HEK293 (cell line): ENCODE data around the gene IL16.

Source experiments
- ZSCAN16 ChIP-seq: fragments of 450-650 bp; formaldehyde crosslinking; IDR thresholded peaks from 2 replicates; pipeline ENCODE4 v1.5.1; 2016; ENCODE audit warnings: missing biosample characterization, missing genetic modification characterization
- TF ChIP-seq, protein P1 (sequence below): fragments of 450-650 bp; formaldehyde crosslinking; IDR thresholded peaks from 2 replicates; pipeline ENCODE4 v1.5.1; 2016; ENCODE audit warnings: missing biosample characterization, missing genetic modification characterization
- TF ChIP-seq, protein P2 (sequence below): fragments of 450-650 bp; formaldehyde crosslinking; IDR thresholded peaks from 2 replicates; pipeline ENCODE4 v1.5.1; 2016; ENCODE audit warnings: missing biosample characterization, missing genetic modification characterization

DNA sequence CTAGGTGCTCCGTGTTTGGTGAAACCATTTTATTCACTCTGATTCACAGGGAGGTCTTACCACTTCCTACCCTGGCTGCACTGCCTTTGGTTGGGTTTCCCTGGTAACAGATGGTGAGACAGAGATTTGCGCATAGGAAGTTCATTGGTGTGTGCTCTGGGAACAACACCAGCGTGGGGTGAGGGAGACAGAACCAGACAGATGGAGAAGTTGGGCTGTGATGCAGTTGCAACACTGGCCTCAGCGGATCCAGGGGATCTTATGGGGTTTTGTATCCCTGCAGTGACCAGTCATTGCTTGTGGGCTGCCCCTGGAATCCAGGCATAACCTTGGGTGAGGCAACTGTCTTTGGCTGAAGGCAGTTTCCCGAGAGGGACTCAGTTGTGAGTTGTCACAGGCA lies 12.5 kb upstream of the IL16 start:
- TF ChIP-seq ZSCAN16 (tag by site-specific recombination): no peak
- TF ChIP-seq, protein P1, sequence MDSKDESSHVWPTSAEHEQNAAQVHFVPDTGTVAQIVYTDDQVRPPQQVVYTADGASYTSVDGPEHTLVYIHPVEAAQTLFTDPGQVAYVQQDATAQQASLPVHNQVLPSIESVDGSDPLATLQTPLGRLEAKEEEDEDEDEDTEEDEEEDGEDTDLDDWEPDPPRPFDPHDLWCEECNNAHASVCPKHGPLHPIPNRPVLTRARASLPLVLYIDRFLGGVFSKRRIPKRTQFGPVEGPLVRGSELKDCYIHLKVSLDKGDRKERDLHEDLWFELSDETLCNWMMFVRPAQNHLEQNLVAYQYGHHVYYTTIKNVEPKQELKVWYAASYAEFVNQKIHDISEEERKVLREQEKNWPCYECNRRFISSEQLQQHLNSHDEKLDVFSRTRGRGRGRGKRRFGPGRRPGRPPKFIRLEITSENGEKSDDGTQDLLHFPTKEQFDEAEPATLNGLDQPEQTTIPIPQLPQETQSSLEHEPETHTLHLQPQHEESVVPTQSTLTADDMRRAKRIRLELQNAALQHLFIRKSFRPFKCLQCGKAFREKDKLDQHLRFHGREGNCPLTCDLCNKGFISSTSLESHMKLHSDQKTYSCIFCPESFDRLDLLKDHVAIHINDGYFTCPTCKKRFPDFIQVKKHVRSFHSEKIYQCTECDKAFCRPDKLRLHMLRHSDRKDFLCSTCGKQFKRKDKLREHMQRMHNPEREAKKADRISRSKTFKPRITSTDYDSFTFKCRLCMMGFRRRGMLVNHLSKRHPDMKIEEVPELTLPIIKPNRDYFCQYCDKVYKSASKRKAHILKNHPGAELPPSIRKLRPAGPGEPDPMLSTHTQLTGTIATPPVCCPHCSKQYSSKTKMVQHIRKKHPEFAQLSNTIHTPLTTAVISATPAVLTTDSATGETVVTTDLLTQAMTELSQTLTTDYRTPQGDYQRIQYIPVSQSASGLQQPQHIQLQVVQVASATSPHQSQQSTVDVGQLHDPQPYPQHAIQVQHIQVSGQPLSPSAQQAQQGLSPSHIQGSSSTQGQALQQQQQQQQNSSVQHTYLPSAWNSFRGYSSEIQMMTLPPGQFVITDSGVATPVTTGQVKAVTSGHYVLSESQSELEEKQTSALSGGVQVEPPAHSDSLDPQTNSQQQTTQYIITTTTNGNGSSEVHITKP (tag by site-specific recombination): no peak
- TF ChIP-seq, protein P2, sequence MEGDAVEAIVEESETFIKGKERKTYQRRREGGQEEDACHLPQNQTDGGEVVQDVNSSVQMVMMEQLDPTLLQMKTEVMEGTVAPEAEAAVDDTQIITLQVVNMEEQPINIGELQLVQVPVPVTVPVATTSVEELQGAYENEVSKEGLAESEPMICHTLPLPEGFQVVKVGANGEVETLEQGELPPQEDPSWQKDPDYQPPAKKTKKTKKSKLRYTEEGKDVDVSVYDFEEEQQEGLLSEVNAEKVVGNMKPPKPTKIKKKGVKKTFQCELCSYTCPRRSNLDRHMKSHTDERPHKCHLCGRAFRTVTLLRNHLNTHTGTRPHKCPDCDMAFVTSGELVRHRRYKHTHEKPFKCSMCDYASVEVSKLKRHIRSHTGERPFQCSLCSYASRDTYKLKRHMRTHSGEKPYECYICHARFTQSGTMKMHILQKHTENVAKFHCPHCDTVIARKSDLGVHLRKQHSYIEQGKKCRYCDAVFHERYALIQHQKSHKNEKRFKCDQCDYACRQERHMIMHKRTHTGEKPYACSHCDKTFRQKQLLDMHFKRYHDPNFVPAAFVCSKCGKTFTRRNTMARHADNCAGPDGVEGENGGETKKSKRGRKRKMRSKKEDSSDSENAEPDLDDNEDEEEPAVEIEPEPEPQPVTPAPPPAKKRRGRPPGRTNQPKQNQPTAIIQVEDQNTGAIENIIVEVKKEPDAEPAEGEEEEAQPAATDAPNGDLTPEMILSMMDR: no peak
